Activated CD4-positive, alpha-beta T cell treated with anti-CD3 and anti-CD28 coated beads for 4 hours (primary cell): ENCODE results near the gene RALGDS.
"Not testable (repeated sequence)": the region's sequence is repeated elsewhere in the genome, so short reads cannot be mapped to it uniquely, and the experiment has no call there.

ENCODE experiments used
- DNase-seq, 2 donors: peaks; one replicate each; pipeline ENCODE4 v3.0.0-alpha.2; 2020

The RALGDS gene

DNA sequence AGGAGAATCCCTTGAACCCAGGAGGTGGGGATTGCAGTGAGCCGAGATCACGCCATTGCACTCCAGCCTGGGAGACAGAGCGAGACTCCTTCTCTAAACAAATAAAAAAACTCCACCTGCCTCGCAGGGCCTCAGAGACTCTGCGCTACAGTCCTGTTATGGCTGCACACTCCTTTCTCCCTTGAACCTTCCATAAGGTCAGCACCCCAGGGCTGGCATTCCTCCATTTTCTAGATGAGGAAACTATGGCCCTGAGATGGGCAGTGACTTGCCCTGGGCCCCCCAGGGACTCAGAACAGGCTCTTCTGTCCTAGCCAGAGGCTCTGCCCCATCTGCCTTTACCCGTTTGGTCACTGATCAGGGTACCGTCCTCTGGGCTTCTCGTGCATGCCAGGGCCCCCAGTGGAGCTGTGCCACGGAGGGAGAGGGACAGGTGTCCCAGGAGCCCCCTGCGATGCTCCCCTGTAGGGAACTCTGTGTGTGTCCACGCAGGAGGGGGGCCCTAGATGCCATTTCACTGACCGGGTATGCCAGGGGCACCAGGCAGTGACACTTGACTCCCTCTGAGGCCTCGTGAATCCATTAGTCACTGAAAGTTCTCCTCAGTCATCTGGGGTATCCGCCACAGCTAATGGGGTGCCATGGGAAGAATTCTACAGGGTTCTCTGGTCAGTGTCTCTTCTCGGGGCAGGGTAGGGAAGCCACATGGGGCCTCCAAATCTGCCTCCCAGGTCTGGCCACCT is 16.2 kb downstream of the RALGDS start:
- no peak for DNase-seq

DNA sequence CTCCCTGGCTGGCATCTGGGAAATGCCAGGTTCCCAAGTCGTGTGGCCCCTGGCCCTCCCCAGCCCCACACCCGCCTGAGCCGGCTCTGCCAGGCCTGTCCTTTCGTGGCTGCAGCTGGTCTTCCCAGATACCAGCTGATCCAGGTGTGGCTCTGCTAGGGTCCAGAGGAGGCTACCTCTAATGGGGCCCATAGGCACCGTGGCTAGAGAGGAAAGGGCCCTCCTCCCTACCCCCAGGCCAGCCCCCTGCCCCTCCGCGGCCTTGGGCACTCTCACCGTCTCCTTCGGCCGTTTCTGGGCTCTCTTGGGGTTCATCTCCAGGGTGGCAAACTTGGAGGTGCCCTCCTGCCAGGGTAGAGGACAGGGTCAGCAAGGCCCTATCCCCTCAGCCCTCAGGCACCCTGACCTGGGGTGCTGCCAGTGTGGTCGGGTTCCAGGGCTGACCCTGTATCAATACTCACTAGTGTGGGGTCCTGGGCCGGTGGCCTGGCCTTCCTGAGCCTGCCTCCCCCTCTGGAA is 17.0 kb downstream of the RALGDS start:
- no peak for DNase-seq

DNA sequence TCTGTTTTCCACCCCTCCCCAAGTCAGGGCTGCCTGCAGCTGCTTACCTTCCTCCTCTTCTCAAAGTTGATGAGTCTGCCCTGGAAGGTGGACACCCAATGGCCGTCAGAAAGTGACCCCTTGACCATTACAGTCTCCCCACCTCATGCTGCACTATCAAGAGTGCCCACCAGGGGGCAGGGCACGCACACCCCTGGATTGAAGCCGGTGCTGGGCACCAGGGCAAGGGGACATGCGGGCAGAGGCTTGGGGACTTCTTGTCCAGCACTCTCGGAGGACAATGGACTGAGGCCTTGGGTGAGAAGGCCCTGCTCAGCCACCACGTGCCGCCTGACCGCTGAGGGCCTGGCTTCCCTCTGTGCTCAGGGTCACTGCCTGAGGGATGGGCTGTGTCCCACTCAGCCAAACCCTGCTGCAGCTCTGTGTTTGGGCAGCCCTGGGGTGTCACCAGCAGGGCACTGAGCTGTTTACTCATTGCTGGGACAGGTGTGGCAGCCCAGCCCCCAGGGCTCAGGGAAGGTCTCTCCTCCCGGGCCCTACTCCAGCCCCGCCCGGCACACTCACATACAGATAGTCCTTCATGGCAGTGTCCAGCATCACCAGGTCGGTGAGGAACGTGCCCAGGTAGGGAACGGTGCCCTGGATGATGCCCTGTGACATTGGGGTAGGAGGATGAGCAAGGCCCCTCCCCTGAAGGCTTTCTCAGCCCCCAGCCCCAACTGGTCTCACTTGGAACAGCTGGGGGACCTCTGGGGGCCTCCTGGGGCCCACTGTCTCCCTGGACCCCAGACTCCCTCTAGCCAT is 17.7 kb downstream of the RALGDS start:
- peak in 1 of 2 donors; percentile 50 for DNase-seq

DNA sequence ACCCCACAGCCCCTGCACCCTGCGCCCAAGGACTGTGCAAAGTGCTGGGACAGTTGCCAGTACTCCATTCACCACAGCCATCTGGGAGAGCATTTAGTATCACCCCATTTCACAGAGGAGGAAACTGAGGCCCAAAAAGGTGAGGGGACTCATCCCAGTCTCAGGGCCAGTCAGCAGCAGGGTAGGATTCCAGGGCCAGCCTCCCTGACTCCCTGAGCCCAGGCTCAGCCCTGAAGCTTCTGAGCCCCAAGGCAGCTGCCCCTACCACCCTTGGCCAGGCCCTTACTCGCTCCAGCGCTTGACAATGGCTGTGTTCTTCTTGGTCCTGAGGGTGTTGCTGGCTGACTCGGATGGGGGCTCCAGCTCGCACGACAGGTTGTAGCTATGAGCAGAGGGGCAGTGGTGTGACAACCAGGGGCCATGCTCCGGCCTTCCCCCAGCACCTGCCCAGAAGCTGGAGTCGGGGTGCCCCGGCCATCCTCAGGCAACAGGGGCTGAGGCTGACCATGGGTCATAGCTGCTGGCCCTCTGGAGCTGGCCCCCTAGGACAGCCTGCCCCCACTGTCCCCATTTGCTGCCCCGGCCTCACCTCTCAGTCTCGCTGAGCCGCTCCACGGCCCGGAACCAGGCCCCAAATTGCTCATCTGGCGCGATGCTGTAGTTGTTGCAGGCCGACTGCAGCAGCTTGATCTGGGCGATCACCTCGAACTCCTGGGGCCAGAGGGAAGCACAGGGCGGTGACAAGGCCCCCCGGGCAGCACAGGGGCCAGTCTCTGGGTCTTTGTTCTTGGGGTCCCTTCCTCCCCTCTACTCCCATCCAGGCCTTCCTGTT is 18.6 kb downstream of the RALGDS start:
- no peak for DNase-seq

DNA sequence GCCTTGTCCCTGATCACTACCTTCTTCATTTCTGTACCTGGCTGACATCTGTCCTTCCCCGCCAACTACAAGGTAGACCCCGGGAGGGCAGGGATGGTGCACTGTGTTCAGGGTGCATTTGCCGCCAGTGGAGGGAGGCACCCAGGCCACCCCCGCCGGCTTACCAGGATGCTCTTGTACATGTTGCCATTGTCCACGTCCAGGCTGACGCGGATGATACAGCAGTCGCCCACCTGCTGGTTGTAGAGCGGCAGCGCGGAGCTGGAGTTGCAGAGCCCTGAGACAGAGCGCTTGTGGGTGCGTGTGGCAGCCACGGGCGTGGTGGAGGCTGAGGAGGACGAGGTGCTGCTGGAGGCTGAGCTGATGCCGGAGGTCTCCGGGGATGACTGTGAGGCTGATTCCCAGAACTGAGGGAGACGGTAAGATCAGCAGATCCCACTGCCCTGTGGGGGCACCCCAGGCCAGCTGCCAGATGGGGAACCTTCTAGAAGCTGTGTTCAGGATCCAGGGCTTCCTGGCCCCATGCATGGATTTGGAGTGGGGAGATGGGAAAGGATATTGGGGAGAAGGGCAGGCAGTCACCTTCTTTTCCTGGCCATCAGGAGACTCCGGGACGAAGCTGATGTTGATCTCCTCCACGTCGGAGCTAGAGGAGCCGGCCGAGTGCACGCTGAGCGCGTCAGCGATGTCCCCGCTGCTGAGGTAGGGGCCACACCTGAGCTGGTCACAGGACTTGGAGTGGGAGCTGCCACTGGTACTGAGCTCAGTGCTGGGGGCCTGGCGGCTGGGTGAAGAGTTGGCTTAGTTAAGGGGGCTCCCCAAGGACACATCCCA is 19.5 kb downstream of the RALGDS start:
- DNase-seq = no peak

DNA sequence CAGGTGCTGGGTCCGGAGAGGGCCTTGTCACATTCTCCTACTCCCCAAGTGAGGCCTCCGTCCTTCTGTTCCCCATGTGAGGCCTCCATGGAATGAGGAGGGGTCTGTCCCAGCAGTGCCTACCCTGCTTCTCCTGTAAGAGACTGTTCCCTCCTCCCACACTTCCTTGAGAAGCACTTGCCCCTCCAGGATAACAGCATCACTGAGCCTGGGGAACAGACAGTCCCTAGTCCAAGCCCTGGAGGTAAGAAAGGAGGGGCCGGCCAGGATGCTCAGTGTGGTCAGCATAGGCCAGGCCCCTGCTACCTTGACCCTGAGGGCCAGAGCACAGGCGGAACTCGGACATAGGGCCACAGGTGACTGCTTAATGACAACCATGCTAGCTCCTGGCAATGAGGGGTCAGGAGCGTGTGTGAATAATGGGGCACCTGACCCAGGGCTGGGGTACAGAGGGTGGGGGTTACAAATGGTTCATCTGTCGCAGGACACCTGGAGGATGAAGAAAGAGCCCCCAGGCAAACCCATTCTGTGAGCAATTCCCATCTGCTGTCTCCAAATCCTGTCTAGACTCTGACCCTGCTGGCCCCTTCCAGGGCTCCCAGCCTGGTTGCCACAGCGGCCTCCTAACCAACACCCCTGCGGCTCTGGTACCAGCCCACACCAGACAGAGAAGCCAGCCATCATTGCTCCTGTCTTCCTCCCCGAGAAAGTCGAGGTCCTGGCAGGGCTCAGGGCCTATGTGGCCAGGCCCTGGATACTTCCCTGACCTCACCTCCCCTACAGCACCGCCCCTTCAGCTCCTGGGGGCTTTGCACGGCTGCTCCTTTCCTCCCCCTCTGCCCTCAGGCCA is 20.3 kb downstream of the RALGDS start:
- no peak for DNase-seq

DNA sequence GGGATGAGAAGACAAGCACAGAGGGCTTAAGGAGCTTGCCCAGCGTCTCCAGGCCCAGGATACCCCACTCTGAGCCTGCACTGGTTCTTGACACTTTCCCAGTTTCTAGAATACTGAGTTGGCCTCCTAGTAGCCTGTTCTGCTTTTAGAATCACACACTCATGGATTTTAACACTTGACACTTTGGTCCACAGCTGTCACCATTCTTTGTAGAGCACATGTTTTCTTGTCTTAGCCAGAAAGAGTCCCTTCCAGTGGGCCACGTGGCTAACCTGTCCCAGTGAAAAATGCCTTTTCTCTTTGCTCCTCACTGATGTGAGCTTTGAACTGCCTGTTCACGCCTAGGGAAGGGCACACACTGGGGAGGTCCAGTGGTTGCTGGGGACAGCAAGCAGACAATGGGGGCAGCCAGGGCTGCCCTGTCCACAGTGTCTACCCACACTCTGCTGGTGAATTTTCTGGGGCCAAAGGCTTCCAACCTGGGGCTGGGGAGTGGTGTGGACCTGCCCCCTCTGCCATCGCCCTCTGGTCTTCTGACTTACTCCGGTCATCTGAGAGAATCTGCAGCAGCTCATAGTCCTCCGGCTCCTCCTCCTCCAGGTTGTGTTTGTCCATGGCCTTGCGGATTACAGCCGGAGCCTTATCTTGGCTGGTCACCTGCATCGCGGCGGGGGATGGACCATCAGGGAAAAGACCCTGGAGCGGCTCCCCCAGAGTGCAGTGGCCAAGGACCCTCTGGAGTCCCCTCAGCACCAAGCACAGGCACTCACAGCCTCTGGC is 21.1 kb downstream of the RALGDS start:
- DNase-seq = no peak

DNA sequence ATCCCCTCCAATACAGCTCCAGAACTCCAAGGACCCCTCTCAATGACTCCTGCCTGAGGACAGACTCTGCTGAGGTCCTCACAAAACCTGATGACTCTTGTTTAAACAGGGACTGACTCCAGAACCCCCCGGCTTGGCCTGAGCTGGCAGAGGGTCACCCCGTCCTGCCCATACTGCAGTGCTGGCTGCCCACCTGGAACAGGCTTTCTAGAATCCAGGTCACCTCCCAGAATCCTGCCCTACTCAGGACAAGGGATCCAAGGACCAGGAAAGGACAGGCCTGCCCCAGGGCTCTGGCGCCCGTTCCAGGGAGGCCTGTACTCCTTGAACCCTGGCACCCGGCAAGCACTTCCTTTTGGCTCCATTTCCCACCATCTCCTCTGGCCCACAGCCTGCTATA is 22.2 kb downstream of the RALGDS start:
- DNase-seq = no peak

DNA sequence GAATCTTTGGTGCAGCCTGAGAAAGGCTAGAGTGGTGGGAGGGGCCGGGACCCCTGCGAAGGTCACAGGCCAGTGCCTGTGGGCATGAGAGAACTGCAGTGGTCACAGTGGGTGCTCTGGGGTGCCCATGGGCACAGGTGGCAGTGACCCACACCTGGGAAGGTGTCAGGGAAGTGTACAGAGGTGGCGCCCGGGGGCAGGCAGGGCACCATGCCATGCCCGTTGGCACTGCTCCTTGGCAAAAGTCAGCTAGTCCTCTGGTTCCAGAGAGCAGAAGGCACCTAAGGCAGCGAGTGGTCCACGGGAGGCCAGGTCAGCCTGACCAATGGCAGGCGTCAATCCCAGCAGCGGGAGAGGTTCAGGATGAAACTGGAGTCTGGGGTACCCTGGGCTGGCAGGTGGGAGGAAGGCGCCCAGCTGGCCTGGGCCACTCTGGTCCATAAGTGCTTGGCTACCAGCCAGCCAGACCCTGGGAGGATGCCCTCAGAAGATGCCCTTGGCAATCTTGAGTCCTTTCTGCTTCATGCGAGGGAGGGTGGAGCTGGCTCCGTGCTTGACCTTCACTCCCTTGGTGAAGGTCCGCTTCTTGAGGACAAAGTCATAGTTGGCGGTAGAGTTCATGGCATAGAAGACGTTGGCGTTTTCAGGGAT is 22.8 kb downstream of the RALGDS start:
- DNase-seq = no peak

DNA sequence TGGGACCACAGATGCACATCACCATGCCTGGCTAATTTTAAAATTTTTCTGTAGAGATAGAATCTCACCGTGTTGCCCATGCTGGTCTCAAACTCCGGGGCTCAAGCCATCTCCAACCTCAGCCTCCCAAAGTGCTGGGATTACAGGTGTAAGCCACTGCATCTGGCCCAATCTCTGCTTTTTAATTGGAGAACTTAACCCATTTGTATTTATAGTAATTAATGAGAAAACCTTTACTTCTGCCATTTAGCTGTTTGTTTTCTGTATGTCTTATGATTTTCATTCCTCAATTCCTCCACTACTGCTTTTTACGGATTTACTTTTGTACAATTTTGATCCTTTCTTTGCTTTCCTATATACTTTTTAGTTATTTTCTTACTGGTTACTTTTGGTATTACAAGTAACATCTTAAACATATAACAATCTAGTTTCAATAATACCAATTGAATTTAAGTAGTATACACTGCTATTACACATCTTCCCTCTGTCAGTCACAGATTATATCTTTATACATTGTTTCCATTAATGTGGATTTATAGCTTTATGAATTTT is 26.1 kb downstream of the RALGDS start:
- no peak for DNase-seq

DNA sequence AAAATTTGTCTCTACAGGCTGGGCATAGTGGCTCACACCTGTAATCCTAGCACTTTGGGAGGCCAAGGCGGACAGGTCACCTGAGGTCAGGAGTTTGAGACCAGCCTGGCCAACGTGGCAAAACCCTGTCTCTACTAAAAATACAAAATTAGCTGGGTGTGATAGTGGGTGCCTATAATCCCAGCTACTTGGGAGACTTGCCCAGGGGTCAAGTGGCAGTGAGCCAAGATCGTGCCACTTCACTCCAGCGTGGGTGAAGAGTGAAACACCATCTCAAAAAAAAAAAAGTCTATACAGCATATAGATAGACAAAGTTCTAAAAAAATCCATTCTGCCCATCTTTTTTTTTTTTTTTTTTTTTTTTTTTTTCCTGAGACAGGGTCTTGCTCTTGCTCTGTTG is 26.7 kb downstream of the RALGDS start:
- not testable (repeated sequence) for DNase-seq

DNA sequence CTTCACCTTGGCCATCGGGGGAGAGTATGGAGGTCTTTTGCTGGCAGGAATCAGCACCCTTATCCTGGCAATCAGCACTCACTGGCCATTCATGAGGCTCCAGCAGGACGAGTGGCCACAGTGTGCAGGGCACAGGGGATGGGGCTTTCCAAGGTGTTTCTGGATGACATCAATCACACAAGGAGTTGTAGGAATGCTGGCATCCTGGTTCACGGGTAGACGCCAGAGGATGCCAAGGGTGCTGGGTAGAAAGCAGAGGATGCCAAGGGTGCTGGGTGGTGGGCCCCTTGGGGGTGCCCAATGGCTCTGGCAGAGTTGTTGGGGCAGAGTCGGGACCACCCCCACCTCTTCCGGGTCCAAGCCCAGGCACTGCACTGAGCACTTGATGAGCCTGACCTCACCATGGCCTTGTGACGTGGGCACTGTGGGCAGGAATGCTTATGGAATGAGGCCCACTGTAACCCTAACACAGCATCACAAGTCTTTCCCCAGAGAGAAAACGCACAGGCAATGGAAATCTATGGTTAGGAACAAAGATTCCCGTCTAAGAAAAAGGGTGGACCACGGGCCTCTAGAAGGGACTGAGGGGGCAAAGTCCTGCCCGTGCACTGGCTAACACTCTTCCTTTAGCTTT is 30.2 kb downstream of the RALGDS start:
- no peak for DNase-seq

DNA sequence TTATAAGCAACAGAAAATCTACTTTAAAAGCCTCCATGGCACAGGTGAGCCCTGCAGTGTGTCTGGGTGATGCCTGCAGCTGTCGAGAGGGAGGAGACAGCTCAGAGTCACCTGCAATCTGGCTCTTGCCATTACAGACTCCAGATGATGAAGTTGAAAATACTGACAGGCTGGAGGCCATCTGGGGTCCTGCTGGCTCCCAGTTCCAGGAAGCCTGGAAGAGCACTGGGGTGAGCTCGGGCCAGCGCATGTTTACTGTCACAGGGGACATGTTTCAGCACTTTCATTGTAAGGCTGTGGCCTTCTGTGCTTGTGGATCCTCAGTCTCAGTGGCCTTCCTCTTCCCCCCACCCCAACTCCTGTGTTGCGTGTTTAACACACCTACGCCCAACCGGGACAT is 30.9 kb downstream of the RALGDS start:
- DNase-seq = no peak

DNA sequence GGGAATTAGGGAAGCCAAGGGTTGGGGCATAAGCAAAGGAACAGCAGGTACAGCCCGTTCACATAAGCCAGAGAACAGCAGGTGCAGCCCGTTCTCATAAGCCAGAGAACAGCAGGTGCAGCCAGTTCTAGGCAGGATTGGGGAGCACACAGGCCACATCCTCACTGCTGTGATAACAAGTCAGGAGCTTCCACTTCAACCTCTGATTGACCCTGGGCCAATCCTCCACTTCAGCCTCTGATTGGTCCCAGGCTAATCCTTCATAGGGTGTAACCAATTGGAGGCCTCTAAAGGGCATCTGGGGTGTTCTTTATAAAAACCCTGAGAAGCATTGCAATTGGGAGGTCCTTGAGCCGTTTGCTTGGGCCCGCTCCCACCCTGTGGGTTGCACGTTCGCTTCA is 31.8 kb downstream of the RALGDS start:
- no peak for DNase-seq

DNA sequence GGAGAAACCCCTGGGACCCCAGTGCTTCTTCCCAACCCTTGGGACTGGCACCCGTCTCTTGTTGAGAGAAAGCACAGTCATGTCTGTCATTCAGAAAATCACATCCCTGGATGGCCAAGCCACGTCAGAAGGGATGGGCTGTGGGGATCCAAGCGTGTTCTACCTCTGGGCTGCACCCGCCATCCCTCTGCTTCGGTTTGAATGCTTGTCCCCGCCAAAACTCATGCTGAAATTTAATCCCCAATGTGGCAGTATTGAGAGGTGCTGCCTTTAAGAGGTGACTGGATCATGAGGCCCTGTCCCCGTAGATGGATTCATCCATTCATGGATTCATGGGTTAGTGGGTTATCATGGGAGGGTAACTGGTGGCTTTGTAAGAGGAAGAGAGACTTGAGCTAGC is 32.3 kb downstream of the RALGDS start:
- no peak for DNase-seq

DNA sequence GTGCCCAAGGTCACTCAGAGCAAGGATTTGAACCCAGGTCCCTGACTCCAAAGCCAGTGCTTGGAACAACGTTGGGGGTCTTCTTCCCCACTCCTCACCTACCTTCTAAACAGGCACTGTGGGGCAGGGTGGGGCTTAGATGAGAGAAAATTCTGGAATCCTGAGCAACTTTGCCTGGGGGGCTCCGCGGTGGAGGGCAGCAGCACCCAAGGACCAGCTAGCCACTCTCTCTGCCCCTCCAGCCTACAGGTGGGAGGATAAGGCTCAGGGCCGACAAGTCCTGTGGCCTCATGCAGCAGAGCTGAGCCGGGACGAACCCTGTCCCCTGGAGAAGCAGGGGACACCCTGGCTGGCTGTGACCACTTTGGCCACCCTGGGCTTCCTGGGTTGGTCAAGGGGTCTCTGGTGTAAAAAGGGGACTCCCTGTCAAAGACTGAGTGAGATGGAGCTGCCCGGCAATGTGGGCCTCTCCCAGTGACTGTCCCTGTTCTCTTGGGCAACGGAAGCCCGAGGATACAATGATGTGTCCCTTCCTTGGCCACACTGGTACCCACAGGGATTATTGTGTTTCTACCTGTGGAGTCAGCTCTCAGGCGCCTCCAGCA is 32.8 kb downstream of the RALGDS start:
- DNase-seq = no peak

DNA sequence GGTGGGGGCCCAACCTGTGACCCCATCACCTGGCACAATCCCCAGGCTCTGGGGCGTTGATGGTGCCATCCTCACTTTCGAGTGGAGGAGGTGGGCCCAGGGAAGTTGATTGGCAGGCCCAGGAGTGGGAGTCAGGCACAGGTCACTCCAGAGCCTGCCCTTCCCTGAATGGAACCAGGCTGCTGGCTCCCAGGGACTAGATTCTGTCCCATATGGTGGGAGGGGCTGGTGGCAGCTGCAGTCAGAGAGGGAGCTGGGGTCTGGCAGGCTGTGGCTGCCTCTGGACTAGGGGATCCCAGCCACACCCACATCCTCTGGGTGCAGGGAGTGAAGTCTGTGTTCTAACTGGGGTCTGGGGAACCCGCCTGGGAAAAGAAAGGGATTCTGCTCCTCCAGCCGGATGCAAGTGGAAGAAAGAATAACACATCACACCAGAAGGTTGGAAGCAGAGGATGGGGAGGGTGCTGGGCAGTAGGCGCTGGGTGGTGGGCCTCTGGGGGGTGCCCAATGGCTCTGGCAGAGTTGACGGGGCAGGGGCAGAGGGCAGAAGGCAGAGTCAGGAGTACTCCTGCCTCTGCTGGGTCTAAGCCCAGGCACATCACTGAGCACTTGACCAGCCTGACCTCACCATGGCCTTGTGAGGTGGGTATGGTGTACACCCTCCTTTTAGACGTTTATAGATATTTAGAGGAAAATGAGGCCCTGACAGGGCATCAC is 33.5 kb downstream of the RALGDS start:
- no peak for DNase-seq

DNA sequence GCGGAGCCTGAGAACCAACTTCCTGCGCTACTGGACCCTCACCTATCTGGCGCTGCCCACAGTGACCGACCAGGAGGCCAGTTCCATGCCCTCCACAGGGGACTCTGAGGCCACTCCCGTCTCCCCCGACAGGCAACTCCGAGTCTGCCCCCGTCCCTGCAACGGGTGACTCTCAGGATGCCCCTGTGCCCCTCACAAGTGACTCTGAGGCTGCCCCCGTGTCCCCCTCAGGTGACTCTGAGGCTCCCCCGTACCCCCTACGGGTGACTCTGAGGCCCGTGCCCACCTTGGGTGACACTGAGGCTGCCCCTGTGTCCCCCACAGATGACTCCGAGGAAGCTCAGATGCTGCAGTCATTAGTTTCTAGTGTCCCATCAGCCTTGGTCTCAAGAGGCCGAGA is 34.1 kb downstream of the RALGDS start:
- DNase-seq = no peak
